GM19324 (cell line): ENCODE measurements around the gene LRRC55.

Source experiments
- ATAC-seq: cut with Tn5 transposase; IDR thresholded peaks from one replicate; pipeline ENCODE4 v1.9.1; 2021; ENCODE audit warnings: mild to moderate bottlenecking, moderate library complexity; ENCODE audit not compliant: unreplicated experiment, low FRiP score

Gene LRRC55

GRCh38 chr11:57181678-57182305 is at the start of gene LRRC55:
TSS of gene LRRC55 (plus strand) at chr11:57181953. CDS start at chr11:57182023, 70 bp downstream.
- no peak for ATAC-seq

- ATAC-seq, result no peak
Observed at GRCh38 chr11:57133366-57134038, 48.3 kb upstream of the LRRC55 start.

- no peak for ATAC-seq
Observed at GRCh38 chr11:57134284-57134683, 47.5 kb upstream of the LRRC55 start.

GRCh38 chr11:57135020-57135751 is 46.6 kb upstream of the LRRC55 start:
- no peak for ATAC-seq

- no peak for ATAC-seq
Observed at GRCh38 chr11:57140568-57140967, 41.2 kb upstream of the LRRC55 start.

GRCh38 chr11:57143459-57143858 is 38.3 kb upstream of the LRRC55 start:
- ATAC-seq, result no peak

- no peak for ATAC-seq
Observed at GRCh38 chr11:57144075-57144474, 37.7 kb upstream of the LRRC55 start.

- no peak for ATAC-seq
Observed at GRCh38 chr11:57144531-57145320, 37.0 kb upstream of the LRRC55 start.

GRCh38 chr11:57146301-57146700 is 35.5 kb upstream of the LRRC55 start:
- ATAC-seq, result no peak

GRCh38 chr11:57148621-57149020 is 33.1 kb upstream of the LRRC55 start:
- no peak for ATAC-seq

GRCh38 chr11:57150454-57150917 is 31.3 kb upstream of the LRRC55 start:
- ATAC-seq, result no peak

GRCh38 chr11:57152134-57152533 is 29.6 kb upstream of the LRRC55 start:
- ATAC-seq, result no peak

- no peak for ATAC-seq
Observed at GRCh38 chr11:57153448-57153847, 28.3 kb upstream of the LRRC55 start.

GRCh38 chr11:57154739-57155138 is 27.0 kb upstream of the LRRC55 start:
- no peak for ATAC-seq

- no peak for ATAC-seq
Observed at GRCh38 chr11:57155400-57155799, 26.4 kb upstream of the LRRC55 start.

GRCh38 chr11:57155838-57156607 is 25.7 kb upstream of the LRRC55 start:
- ATAC-seq, result no peak

GRCh38 chr11:57156928-57157327 is 24.8 kb upstream of the LRRC55 start:
- no peak for ATAC-seq

- no peak for ATAC-seq
Observed at GRCh38 chr11:57157624-57158023, 24.1 kb upstream of the LRRC55 start.

GRCh38 chr11:57158180-57158579 is 23.6 kb upstream of the LRRC55 start:
- no peak for ATAC-seq

GRCh38 chr11:57158599-57158998 is 23.2 kb upstream of the LRRC55 start:
- ATAC-seq, result no peak
